Endodermal cell (in vitro differentiated cells): ENCODE measurements around the gene RPH3AL. TPM values are rescaled to one million over a fixed set of nuclear protein-coding genes. Genes with fewer than 3 reads are reported as not detected.

ENCODE experiments used
- DNase-seq: peaks from one replicate; pipeline ENCODE4 v3.0.0-alpha.2; 2017
- H3K27ac ChIP-seq: 2 replicates; pipeline ENCODE4 v1.5.1; 2013; ENCODE audit warnings: mild to moderate bottlenecking, low read depth, low read length, moderate library complexity
- H3K27me3 ChIP-seq: 2 replicates; pipeline ENCODE4 v1.6.1; 2013; ENCODE audit warnings: mild to moderate bottlenecking, low read length, moderate library complexity; ENCODE audit not compliant: insufficient read depth, control insufficient read depth, poor library complexity, severe bottlenecking
- H3K36me3 ChIP-seq: 2 replicates; pipeline ENCODE4 v1.7.0; 2013; ENCODE audit warnings: mild to moderate bottlenecking, low read length, moderate library complexity; ENCODE audit not compliant: control insufficient read depth, insufficient read depth
- H3K4me1 ChIP-seq: one replicate; pipeline ENCODE4 v1.7.0; 2013; ENCODE audit warnings: low read length; ENCODE audit not compliant: control insufficient read depth, insufficient read depth
- H3K4me3 ChIP-seq: 2 replicates; pipeline ENCODE4 v1.5.1; 2013; ENCODE audit warnings: mild to moderate bottlenecking, low read length, moderate library complexity
- H3K9ac ChIP-seq: 2 replicates; pipeline ENCODE4 v1.6.1; 2013; ENCODE audit warnings: mild to moderate bottlenecking, low read length, moderate library complexity; ENCODE audit not compliant: poor library complexity, severe bottlenecking; ENCODE audit errors: extremely low read depth
- H3K9me3 ChIP-seq: 2 replicates; pipeline ENCODE4 v1.6.1; 2013; ENCODE audit warnings: mild to moderate bottlenecking, low read length, moderate library complexity; ENCODE audit not compliant: control insufficient read depth
- H3K27ac Mint-ChIP-seq: 2 replicates; pipeline ENCODE4 v1.8.0; 2020; ENCODE audit warnings: mixed read lengths
- H3K27me3 Mint-ChIP-seq: 2 replicates; pipeline ENCODE4 v1.8.0; 2021; ENCODE audit warnings: mild to moderate bottlenecking, mixed read lengths; ENCODE audit not compliant: insufficient read depth
- H3K36me3 Mint-ChIP-seq: 2 replicates; pipeline ENCODE4 v1.8.0; 2020; ENCODE audit warnings: low read depth, mixed read lengths
- H3K4me1 Mint-ChIP-seq: 2 replicates; pipeline ENCODE4 v1.8.0; 2020; ENCODE audit warnings: mixed read lengths
- H3K4me3 Mint-ChIP-seq: 2 replicates; pipeline ENCODE4 v1.8.0; 2020; ENCODE audit warnings: mild to moderate bottlenecking, moderate library complexity, mixed read lengths
- H3K9me3 Mint-ChIP-seq: 2 replicates; pipeline ENCODE4 v1.8.0; 2020; ENCODE audit warnings: mild to moderate bottlenecking, mixed read lengths
- WGBS, 2 experiments: methylation state at CpG; one replicate each; pipeline versions ENCODE4 v1.1.5 to v1.1.7; 2013; ENCODE audit warnings: missing lambda C conversion rate in 2 of 2, mixed read lengths in 1 of 2; ENCODE audit not compliant: insufficient coverage in 1 of 2, insufficient read length in 1 of 2; 5-methylcytosine and 5-hydroxymethylcytosine counted together
- total RNA-seq, 2 donors: library from RNA; stranded (reverse); fragmentation: NEBNext Ultra II Directional in 1 of 2; extraction: Animal tissue kit (Norgen Biotek cat#: 25700) in 1 of 2; gene quantifications; 2 replicates in 1 of 2; 3 replicates in 1 of 2; pipeline ENCODE4 v1.2.1, GENCODE V29; 2021
- TF ChIP-seq, protein P1 (sequence below): fragments of 200-600 bp; sonication (generic); conservative IDR thresholded peaks from 2 replicates; pipeline ENCODE4 v1.5.0; 2021; ENCODE audit warnings: antibody characterized with exemption, mild to moderate bottlenecking

Gene RPH3AL
- total RNA-seq, 2 donors from 2014 or later, result 14.7 to 16.9 TPM

DNA sequence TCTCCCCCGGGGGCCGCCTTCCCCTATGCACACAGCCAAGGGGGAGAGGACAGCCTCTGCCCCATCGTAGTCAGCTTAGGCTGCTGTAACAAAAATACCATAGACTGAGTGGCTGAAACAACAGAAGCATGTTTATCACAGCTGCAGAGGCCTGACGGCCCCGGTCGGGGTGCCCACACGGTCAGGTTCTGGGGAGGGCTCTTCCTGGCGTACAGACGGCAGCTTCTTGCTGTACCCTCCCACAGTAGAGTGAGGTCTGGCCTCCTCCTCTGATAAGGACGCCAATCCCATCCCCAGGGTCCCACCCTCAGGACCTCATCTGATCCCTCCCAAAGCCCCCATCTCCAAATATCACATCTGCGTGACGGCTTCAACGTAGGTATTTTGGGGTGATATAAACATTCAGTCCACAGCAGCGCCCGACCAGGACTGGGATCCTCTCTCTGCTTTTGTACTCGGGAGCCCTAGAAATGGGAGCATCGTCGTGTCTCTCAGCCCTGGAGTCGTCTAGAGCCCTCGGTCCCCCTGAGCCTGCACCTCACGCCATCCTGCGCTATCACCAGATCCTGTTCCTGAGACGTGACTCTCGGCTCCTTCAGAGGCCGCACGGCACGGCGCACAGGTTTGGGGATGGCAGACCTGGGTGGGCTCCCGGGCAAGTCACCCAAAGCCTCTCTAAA, 67.8 kb downstream of the RPH3AL start:
- H3K4me3 ChIP-seq, result no peak overlapping the region
- H3K4me1 ChIP-seq, result no peaks in the 10 kb centered on the region
- H3K36me3 Mint-ChIP-seq, result peaks cover 10% of the 10 kb centered on the region
- no peak overlapping the region for H3K4me3 Mint-ChIP-seq
- DNase-seq, result no peak
- no peak overlapping the region for H3K27ac Mint-ChIP-seq
- H3K9me3 Mint-ChIP-seq, result no peaks in the 10 kb centered on the region
- H3K9me3 ChIP-seq, result no peaks in the 10 kb centered on the region
- TF ChIP-seq, protein P1, sequence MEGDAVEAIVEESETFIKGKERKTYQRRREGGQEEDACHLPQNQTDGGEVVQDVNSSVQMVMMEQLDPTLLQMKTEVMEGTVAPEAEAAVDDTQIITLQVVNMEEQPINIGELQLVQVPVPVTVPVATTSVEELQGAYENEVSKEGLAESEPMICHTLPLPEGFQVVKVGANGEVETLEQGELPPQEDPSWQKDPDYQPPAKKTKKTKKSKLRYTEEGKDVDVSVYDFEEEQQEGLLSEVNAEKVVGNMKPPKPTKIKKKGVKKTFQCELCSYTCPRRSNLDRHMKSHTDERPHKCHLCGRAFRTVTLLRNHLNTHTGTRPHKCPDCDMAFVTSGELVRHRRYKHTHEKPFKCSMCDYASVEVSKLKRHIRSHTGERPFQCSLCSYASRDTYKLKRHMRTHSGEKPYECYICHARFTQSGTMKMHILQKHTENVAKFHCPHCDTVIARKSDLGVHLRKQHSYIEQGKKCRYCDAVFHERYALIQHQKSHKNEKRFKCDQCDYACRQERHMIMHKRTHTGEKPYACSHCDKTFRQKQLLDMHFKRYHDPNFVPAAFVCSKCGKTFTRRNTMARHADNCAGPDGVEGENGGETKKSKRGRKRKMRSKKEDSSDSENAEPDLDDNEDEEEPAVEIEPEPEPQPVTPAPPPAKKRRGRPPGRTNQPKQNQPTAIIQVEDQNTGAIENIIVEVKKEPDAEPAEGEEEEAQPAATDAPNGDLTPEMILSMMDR, result no peak
- no peaks in the 10 kb centered on the region for H3K27me3 ChIP-seq
- H3K9ac ChIP-seq, result no peak overlapping the region
- H3K4me1 Mint-ChIP-seq, result no peaks in the 10 kb centered on the region
- no peaks in the 10 kb centered on the region for H3K36me3 ChIP-seq
- 89 to 93% methylated on average over 22 to 29 of the region's 29 CpGs for WGBS, 2 experiments
- H3K27ac ChIP-seq, result no peak overlapping the region
- H3K27me3 Mint-ChIP-seq, result no peaks in the 10 kb centered on the region

DNA sequence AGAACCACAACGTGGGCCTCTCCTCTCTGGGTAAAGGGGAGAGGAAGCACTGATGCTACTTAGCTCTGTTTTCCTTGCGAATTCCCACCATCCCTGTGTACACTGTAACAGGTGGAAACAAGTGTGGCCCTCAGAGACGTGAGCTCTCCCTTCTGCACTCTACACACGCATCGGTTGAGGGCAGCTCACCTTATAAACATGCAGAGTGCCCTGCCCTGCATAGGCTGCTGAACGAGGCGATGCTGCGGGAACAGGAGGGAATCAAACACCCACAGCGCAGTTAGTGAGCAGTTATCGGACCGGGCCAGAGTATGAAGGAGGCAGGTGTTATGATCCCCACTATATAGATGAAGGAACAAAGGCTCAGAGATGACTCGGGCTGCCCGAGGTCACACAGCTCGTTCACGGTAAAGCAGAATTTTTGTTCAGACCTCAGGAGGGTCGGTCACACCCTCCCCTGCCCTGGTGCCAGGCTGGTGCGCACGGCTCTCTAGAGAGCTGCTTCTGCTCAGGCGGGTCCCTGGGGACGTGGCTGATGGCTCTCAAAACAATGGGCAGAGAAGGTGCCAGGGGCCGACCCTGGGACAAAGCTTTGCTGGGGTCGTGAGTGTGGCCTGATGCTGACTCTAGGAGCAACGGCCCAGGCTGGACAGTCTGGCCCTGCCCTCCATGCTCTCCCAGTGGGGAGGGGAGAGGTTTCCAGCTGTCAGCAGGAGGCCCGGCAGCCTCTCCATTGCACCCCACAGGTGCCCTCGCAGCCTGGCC, 68.5 kb downstream of the RPH3AL start:
- peaks cover 11% of the 10 kb centered on the region for H3K36me3 Mint-ChIP-seq
- 88 to 91% methylated on average over 21 to 25 of the region's 25 CpGs for WGBS, 2 experiments
- Histone ChIP-seq H3K4me3 (no peak overlapping the region), H3K9ac (no peak overlapping the region), H3K27me3 (no peaks in the 10 kb centered on the region), H3K9me3 (no peaks in the 10 kb centered on the region), H3K36me3 (no peaks in the 10 kb centered on the region), H3K4me1 (no peaks in the 10 kb centered on the region), H3K27ac (no peak overlapping the region)
- no peaks in the 10 kb centered on the region for H3K27me3 Mint-ChIP-seq
- no peaks in the 10 kb centered on the region for H3K9me3 Mint-ChIP-seq
- no peak overlapping the region for H3K4me3 Mint-ChIP-seq
- DNase-seq, result no peak
- no peaks in the 10 kb centered on the region for H3K4me1 Mint-ChIP-seq
- no peak overlapping the region for H3K27ac Mint-ChIP-seq
- TF ChIP-seq, protein P1, result no peak

DNA sequence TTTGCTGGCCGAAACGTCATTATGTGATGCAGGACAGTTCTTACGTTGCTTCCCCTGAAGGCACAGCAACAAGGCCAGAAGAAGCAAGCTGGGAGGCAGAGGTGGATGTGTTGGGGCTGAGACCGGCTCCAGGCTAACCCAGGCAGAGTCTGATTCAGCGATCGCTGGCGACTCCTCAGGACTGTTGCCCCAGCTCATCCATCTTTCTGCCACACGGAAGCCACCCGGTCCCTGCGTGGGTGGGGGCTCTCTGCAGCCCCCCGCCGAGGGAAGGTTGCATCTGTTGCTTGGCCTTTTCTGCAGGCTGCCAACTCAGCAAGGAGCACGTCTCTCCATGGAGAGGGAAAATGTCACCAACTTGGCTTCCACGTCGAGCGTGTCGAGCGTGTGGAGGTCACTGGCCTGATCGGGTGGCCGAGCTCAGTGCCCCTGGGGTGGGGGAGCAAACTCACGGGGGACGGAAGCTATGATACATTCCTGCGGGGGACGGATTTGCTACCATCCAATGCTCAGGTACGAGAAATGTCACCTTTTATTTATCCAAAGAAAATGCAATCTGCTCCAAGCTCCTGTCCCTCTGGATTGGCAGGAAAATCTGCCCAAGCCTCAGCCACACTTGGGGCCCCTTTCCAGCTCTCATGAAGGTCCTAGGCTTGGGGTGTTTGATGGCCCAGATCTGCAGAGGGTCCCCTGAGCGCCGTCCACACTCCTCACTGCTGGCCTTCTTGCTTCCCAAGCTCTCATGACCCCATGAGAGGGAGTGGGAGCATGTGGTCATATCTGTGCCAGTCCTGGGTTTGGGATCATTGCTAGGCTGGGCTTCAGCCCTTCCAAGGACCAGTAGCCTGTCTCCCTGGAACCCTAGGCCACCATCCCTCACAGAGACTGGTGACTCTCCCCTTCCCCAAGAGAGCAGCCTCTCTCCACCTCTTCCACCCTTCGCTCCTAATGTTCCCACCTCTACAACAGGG, 69.4 kb downstream of the RPH3AL start:
- Histone ChIP-seq H3K27me3 (no peaks in the 10 kb centered on the region), H3K9me3 (no peaks in the 10 kb centered on the region), H3K4me1 (no peaks in the 10 kb centered on the region), H3K36me3 (no peaks in the 10 kb centered on the region), H3K4me3 (no peak overlapping the region), H3K9ac (no peak overlapping the region), H3K27ac (no peak overlapping the region)
- no peaks in the 10 kb centered on the region for H3K9me3 Mint-ChIP-seq
- peaks cover 18% of the 10 kb centered on the region for H3K36me3 Mint-ChIP-seq
- no peak overlapping the region for H3K27ac Mint-ChIP-seq
- no peak overlapping the region for H3K4me3 Mint-ChIP-seq
- no peak for DNase-seq
- TF ChIP-seq, protein P1, result no peak
- WGBS, 2 experiments, result 74 to 82% methylated on average over 19 to 28 of the region's 28 CpGs
- H3K4me1 Mint-ChIP-seq, result no peaks in the 10 kb centered on the region
- H3K27me3 Mint-ChIP-seq, result no peaks in the 10 kb centered on the region
